Right renal cortex interstitium (tissue), 3 donors: ENCODE data around the gene AGBL5. TPM values are rescaled to one million over a fixed set of nuclear protein-coding genes. Genes with fewer than 3 reads are reported as not detected.

ENCODE experiments used
- DNase-seq, 3 donors: peaks; one replicate each; pipeline ENCODE4 v3.0.0-alpha.2; 2013; ENCODE audit warnings: low read depth in 3 of 3, low spot score in 2 of 3
- polyA plus RNA-seq, 3 donors: library from polyadenylated mRNA; unstranded; fragments of 120-200 nt; gene quantifications; one replicate each; pipeline ENCODE4 v1.2.1, GENCODE V29; 2013; ENCODE audit not compliant: insufficient read length in 3 of 3

The AGBL5 gene
- polyA plus RNA-seq: 10 to 100 TPM; 60.9 to 64.2 (median 61.0) TPM

GRCh38 chr2:27050996-27051901 is at the start of gene AGBL5:
TSS of gene AGBL5 (plus strand) at chr2:27051668. CDS start at chr2:27052959, 1,291 bp downstream.
- DNase-seq: peak; percentile 86 to 96 (median 87)

GRCh38 chr2:27001950-27002349 is 49.5 kb upstream of the AGBL5 start:
- DNase-seq: no peak

- DNase-seq: no peak
Measured at GRCh38 chr2:27003007-27003406, 48.5 kb upstream of the AGBL5 start.

- DNase-seq: no peak
Measured at GRCh38 chr2:27003857-27004256, 47.6 kb upstream of the AGBL5 start.

- DNase-seq: no peak
Measured at GRCh38 chr2:27006602-27007415, 44.7 kb upstream of the AGBL5 start.

GRCh38 chr2:27007416-27008374 is 43.8 kb upstream of the AGBL5 start:
- DNase-seq: no peak

- no peak for DNase-seq
Measured at GRCh38 chr2:27008678-27009077, 42.8 kb upstream of the AGBL5 start.

- no peak for DNase-seq
Measured at GRCh38 chr2:27009083-27009482, 42.4 kb upstream of the AGBL5 start.

GRCh38 chr2:27009716-27010115 is 41.8 kb upstream of the AGBL5 start:
- no peak for DNase-seq

GRCh38 chr2:27010139-27010538 is 41.3 kb upstream of the AGBL5 start:
- no peak for DNase-seq

- no peak for DNase-seq
Measured at GRCh38 chr2:27013738-27014137, 37.7 kb upstream of the AGBL5 start.

- DNase-seq: no peak
Measured at GRCh38 chr2:27014771-27015433, 36.6 kb upstream of the AGBL5 start.

- DNase-seq: no peak
Measured at GRCh38 chr2:27016801-27017325, 34.6 kb upstream of the AGBL5 start.

- DNase-seq: no peak
Measured at GRCh38 chr2:27018142-27018541, 33.3 kb upstream of the AGBL5 start.

GRCh38 chr2:27019459-27019858 is 32.0 kb upstream of the AGBL5 start:
- DNase-seq: no peak

GRCh38 chr2:27019931-27020855 is 31.3 kb upstream of the AGBL5 start:
- DNase-seq: no peak

GRCh38 chr2:27021253-27022049 is 30.0 kb upstream of the AGBL5 start:
- no peak for DNase-seq

- DNase-seq: no peak
Measured at GRCh38 chr2:27023740-27024139, 27.7 kb upstream of the AGBL5 start.
